Activated CD4-positive, CD25-positive, alpha-beta regulatory T cell treated with anti-CD3 and anti-CD28 coated beads, Interleukin-2, amount 50 U/mL, for 16 hours (primary cell): Measurements from ENCODE around the gene SLC35D3.
"Not testable (repeated sequence)": the region's sequence is repeated elsewhere in the genome, so short reads cannot be mapped to it uniquely, and the experiment has no call there.

Experiments used
- DNase-seq: peaks from one replicate; pipeline ENCODE4 v3.0.0-alpha.2; 2020; ENCODE audit warnings: low read depth, low spot score

SLC35D3 gene

GRCh38 chr6:136923116-136923953 lies 1.2 kb downstream of the SLC35D3 start:
- DNase-seq, result no peak

GRCh38 chr6:136923954-136924673 lies 2.0 kb downstream of the SLC35D3 start:
- no peak for DNase-seq

DNA sequence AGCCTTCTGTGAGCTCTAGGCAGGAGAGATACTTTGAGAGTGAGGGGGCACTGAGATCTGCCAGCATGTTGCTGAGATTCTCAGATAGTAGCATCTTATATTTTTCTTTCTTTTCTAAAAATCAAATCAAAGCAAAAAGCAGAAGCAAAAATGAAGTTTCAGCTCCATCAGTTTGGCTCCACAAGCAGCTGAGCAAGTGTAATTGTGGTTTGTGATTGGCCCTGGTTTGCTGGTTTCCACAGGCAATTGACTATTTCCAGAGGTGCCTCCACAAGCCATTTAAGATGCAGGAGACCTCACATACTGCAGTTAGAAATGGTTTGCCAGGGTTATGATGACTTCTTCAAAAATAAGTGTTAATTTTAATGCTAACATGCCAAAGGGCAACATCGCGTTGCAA lies 4.3 kb downstream of the SLC35D3 start:
- no peak for DNase-seq

- no peak for DNase-seq
Observed at GRCh38 chr6:136927292-136927691, 5.2 kb downstream of the SLC35D3 start.

DNA sequence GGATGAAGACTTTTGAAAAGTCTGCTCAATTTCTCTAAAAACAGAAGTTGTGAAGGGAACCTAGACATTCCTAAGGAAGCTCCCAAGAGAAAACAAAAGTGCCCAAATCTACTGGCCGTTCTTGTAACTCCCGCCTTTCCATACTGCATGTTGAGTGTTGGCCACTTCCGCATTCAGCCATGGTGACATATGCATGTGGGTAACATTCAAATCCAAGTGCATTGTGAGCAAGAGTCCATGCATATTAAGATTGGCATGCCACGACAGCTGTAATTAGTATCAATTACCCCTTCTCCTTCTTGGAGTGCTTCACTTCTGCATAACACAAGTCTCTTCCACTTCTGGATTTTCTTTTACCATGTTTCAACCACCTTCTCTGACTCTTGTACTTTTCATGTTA lies 8.4 kb downstream of the SLC35D3 start:
- no peak for DNase-seq

GRCh38 chr6:136932599-136932998 lies 10.5 kb downstream of the SLC35D3 start:
- no peak for DNase-seq

DNA sequence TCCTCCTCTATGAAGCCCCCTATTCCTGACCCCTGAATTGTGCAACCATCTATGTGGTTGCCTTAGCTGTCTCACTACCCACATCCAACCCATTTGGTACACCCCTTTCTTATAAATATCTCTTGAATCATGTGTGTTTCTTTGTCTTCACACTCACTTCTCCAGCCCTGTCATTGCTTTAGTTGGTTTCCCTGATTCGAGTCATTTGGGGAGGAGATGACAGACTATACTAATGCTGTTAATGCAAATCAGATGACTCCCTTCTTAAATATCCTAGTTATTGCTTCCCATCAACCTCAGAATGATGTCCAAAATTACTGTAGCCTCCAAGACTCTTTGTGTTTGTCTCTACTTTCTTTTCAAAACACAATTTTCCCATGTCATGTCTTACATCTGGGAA lies 23.0 kb downstream of the SLC35D3 start:
- no peak for DNase-seq

DNA sequence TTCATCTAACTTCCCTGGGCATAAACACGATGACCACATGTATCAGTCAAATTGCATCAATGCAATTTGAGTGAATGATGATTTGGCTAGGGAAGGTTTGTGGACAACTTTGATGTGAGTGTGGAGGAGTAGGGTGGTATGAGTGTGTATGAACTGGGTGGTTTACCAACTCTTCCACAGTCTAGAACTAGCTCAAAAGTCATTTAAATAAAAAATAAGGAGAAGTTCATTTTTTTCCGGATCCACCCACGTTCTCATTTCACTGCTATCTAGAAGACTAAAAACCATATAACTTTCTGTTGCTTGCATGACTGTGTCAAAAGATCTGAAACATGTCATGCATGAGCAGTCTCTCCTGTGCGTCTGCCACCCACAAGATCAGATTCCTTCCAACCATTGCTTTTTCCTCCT lies 23.6 kb downstream of the SLC35D3 start:
- no peak for DNase-seq

- no peak for DNase-seq
Observed at GRCh38 chr6:136947037-136947436, 24.9 kb downstream of the SLC35D3 start.

DNA sequence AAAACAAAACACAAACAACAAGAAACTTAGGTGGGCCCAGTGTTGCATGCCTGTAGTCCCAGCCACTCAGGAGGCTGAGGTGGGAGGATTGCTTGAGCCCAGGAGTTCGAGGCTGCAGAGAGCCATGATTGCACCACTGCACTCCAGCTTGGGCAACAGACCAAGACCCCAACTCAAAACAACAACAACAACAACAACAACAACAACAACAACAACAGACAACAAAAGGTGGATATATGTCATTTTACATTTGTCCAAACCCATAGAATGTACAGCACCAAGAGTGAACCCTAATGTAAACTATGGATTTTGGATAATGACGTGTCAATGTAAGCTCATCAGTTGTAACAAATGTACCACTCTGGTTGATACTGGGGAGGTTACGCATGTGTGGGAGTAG lies 27.9 kb downstream of the SLC35D3 start:
- DNase-seq, result not testable (repeated sequence)

- DNase-seq, result no peak
Observed at GRCh38 chr6:136950436-136951126, 28.5 kb downstream of the SLC35D3 start.

DNA sequence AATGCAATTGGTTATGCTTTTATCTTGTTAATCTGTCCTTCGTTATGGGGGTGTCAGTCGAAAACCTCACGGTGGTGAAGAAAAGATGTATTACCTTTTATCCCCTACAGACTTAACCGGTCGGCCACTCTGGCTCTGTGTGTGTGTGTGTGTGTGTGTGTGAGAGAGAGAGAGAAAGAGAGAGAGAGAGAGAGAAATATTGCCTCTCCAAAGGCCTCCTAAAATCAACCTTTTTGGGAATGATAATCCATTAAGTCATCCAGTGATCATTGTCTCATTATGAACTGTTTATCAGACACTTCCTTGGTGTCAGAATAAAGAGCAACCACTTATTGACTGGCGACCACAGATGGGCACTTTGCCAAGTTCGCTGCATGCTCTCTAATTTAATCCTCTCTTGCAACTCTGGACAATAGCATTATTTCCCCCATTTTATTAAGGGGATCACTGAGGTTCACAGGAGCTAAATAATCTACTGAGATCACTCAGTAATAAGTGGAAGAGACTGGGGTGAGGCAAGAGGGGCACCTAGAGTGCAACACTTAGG lies 30.7 kb downstream of the SLC35D3 start:
- DNase-seq, result no peak

DNA sequence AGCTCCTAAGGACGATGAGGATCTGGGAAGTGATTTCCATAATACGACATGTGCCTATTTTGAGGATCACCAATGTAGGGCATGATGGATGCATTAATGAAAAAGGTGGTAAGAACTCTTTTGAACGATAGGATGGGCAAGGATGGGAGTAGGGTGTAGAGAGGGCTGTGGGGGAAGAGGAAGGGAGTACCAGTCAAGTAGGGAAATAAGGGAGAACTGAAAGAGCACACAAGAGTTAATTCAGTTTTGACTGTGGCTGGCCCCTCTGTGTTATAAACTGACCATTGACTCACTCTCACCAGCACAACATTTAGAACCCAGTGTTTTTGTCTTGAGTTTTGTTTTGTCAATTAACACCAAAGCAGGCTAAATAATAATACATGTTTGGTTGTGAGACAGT lies 33.0 kb downstream of the SLC35D3 start:
- no peak for DNase-seq

GRCh38 chr6:136956590-136957544 lies 34.8 kb downstream of the SLC35D3 start:
- no peak for DNase-seq

DNA sequence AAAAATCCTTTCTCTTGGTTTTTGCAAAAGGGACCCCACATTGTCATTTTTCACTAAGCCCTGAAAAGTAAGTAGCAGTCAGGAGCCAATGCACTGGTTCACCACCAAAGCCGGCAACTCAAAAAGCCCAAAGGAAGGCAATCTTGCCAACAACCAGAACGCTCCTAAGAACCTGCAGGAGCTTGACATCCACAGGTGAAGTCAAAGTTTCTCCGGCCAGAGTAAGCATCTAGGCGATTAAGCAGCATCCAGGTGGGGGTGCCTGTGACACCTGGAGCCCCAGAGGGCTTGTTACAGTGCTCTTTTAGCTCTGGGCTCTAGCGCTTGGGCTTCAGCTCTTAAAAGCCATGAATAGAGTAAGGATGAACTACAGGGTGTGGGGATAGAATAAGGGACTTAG lies 36.1 kb downstream of the SLC35D3 start:
- no peak for DNase-seq

DNA sequence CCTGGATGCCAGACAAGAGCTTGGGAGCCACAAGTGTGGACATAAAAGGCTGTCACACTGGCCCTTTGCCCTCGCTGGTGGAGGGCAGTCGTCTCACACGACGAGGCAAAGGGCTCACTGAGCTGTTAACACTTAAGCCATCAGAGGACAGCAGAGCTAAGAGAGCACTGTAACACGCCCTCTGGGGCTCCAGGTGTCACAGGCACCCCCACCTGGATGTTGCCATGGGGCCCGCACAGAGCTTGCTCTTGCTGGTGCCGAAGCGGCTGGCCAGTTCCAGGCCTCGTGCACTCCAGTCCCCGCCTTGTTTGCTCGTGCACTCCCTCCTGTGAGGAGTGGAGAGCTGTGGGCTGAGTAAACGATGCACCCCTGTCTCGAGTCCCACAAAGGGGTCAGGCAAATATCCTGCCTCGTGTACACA lies 37.4 kb downstream of the SLC35D3 start:
- no peak for DNase-seq

DNA sequence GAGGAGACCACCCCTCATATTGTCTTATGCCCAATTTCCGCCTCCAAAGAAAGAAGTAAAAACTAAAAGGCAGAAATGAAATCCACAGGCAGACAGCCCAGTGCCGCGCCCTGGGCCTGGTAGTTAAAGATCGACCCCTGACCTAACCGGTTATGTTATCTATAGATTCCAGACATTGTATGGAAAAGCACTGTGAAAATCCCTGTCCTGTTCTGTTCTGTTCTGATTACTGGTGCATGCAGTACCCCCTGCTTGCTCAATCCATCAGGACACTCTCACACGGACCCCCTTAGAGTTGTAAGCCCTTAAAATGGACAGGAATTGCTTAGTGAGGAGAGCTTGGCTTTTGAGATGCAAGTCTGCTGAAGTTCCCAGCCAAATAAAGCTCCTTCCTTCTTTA lies 37.8 kb downstream of the SLC35D3 start:
- DNase-seq, result not testable (repeated sequence)

DNA sequence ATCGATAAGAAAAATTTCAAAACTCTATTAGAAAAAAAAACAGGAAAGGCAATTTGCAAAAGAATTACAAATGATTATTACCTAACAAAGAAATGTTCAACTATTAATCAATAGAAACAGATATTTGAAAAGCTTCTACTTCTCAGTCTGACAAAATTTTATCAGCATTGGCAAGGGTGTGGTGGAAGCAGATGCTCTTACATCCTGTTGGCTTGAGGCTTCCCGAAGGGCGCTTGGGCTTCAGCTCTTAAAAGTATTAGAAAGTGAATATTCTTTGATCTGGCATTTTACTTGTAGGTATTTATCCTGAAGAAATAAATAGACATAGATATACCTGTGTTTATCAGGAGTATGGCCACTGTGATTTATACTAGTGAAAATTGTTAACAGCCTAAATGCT lies 38.7 kb downstream of the SLC35D3 start:
- DNase-seq, result no peak

GRCh38 chr6:136961848-136962247 lies 39.7 kb downstream of the SLC35D3 start:
- DNase-seq, result no peak

GRCh38 chr6:136962661-136963060 lies 40.6 kb downstream of the SLC35D3 start:
- no peak for DNase-seq

DNA sequence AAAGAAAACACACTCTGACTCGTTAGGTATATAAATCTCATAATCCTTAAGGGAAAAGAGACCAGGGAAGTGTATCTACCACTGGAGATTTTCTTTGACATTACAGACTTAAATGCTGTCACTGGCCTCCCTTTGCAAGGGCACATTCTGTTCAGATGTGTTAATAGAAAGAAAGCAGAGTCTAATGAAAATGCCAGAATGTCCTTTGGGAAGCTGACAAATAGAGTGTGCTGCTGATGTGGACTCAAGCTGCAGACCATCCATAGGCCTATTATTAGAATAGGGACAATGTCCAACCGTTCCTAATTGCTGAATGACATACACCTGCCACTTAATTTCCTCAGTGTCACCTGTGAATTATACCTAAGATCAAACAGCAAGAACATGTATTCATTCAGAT lies 41.2 kb downstream of the SLC35D3 start:
- DNase-seq, result no peak
